SU-DHL-6 (cell line): Measurements from ENCODE around the gene DLG2.

Experiments
- H2AFZ ChIP-seq: fragments of 200-600 bp; sonication (generic); 2 replicates; pipeline ENCODE4 v1.6.1; 2014; ENCODE audit warnings: low read depth, mild to moderate bottlenecking, moderate library complexity, mixed read lengths, antibody characterized with exemption, low read length; ENCODE audit not compliant: severe bottlenecking
- H3F3A ChIP-seq: fragments of 200-600 bp; shearing (Covaris generic); 2 replicates; pipeline ENCODE4 v1.6.0; 2016; ENCODE audit warnings: antibody characterized with exemption, mild to moderate bottlenecking; ENCODE audit not compliant: insufficient read depth
- H3K27ac ChIP-seq: fragments of 200-600 bp; sonication (generic); 2 replicates; pipeline ENCODE4 v1.5.1; 2016; ENCODE audit warnings: low read depth, mild to moderate bottlenecking, low read length, moderate library complexity, mixed read lengths
- H3K27me3 ChIP-seq: fragments of 200-600 bp; sonication (generic), shearing (Covaris generic); 2 replicates; pipeline ENCODE4 v1.6.0; 2014; ENCODE audit warnings: mild to moderate bottlenecking, low read length
- H3K36me3 ChIP-seq: fragments of 200-600 bp; sonication (generic); 2 replicates; pipeline ENCODE4 v1.6.1; 2014; ENCODE audit warnings: mild to moderate bottlenecking, low read length, mixed read lengths
- H3K4me2 ChIP-seq: fragments of 300-600, 200-600 bp; shearing (Covaris generic), sonication (generic); 2 replicates; pipeline ENCODE4 v1.6.0; 2014; ENCODE audit warnings: low read length, low read depth, mild to moderate bottlenecking; ENCODE audit not compliant: poor library complexity, severe bottlenecking
- H3K4me3 ChIP-seq: fragments of 200-600 bp; sonication (generic); 2 replicates; pipeline ENCODE4 v1.5.1; 2014; ENCODE audit warnings: antibody characterized with exemption, low read length, mild to moderate bottlenecking, mixed read lengths; ENCODE audit not compliant: insufficient read depth, poor library complexity, severe bottlenecking
- H3K79me2 ChIP-seq: fragments of 200-600 bp; sonication (generic); 2 replicates; pipeline ENCODE4 v1.6.1; 2014; ENCODE audit warnings: mild to moderate bottlenecking, low read length, moderate library complexity; ENCODE audit not compliant: insufficient read depth
- H3K9ac ChIP-seq: fragments of 200-600 bp; sonication (generic); 2 replicates; pipeline ENCODE4 v1.7.0; 2014; ENCODE audit warnings: mild to moderate bottlenecking, low read length
- H3K9me2 ChIP-seq: fragments of 200-600 bp; sonication (generic); replicated peaks from 2 replicates; pipeline ENCODE4 v1.6.1; 2014; ENCODE audit warnings: low read length; ENCODE audit not compliant: insufficient read depth
- H3K9me3 ChIP-seq: fragments of 200-600 bp; sonication (generic); 2 replicates; pipeline ENCODE4 v1.6.1; 2014; ENCODE audit warnings: low read length, mixed read lengths; ENCODE audit not compliant: insufficient read depth
- H4K20me1 ChIP-seq: fragments of 200-600 bp; sonication (generic); 2 replicates; pipeline ENCODE4 v1.6.1; 2014; ENCODE audit warnings: low read depth, mild to moderate bottlenecking, antibody characterized with exemption, low read length, moderate library complexity, mixed read lengths
- CTCF ChIP-seq: fragments of 200-600 bp; sonication (generic); IDR thresholded peaks from one replicate; pipeline ENCODE4 v1.5.1; 2017; ENCODE audit warnings: antibody characterized with exemption, mild to moderate bottlenecking, low read length, moderate library complexity; ENCODE audit not compliant: insufficient read depth, poor library complexity, severe bottlenecking
- EZH2phosphoT487 ChIP-seq: fragments of 200-600 bp; sonication (generic), shearing (Covaris generic); conservative IDR thresholded peaks from 2 replicates; pipeline ENCODE4 v1.6.1; 2018; ENCODE audit warnings: mild to moderate bottlenecking, antibody characterized with exemption, low read length, moderate library complexity, mixed read lengths

DLG2 gene

DNA sequence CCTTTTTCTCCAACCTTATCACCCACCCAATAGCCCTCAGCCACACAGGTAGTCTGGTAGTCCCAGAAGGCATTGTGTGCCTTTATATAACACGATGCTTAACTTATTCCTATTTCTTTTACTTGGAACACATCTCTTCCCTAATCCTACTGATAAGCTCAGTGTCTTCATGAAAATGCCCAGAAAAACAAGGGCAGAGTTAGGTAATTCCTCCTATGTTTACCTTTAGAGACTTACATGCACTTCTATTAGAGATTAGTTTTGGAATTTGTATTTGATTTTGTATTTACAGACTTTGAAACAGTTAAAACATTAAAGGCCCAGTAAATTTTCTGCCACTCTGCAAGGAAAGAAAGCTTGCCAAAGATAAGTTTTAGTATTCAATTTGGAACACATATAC is 1703.2 kb downstream of the DLG2 start:
- H4K20me1 ChIP-seq = no peaks in the 10 kb centered on the region
- no peak overlapping the region for H2AFZ ChIP-seq
- H3K79me2 ChIP-seq = no peaks in the 10 kb centered on the region
- no peak overlapping the region for H3K27ac ChIP-seq
- no peak overlapping the region for H3K4me2 ChIP-seq
- no peaks in the 10 kb centered on the region for H3K9me2 ChIP-seq
- no peak for TF ChIP-seq CTCF
- no peak for TF ChIP-seq EZH2phosphoT487
- no peaks in the 10 kb centered on the region for H3F3A ChIP-seq
- H3K9me3 ChIP-seq = no peaks in the 10 kb centered on the region
- no peak overlapping the region for H3K4me3 ChIP-seq
- no peak overlapping the region for H3K9ac ChIP-seq
- H3K27me3 ChIP-seq = no peaks in the 10 kb centered on the region
- H3K36me3 ChIP-seq = no peaks in the 10 kb centered on the region

DNA sequence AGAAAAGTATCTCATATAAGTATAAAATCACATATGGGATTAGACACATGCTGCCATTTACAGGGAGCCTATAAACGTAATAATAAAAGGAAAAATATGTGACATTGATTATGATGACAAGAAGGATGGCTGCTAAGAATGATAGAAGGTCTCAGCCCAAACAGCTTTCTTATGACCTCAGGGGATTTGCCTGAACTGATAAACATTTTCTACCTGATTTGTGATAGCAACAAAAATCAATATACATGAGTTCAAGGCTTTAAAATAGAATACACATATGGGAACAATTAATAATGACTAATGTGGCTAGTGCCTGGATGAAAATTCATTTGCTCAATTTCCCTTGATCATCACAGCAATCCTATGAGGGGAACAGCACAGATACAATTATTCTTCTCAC is 1704.2 kb downstream of the DLG2 start:
- no peaks in the 10 kb centered on the region for H3K79me2 ChIP-seq
- H3K4me2 ChIP-seq = no peak overlapping the region
- no peak for TF ChIP-seq CTCF
- no peak for TF ChIP-seq EZH2phosphoT487

DNA sequence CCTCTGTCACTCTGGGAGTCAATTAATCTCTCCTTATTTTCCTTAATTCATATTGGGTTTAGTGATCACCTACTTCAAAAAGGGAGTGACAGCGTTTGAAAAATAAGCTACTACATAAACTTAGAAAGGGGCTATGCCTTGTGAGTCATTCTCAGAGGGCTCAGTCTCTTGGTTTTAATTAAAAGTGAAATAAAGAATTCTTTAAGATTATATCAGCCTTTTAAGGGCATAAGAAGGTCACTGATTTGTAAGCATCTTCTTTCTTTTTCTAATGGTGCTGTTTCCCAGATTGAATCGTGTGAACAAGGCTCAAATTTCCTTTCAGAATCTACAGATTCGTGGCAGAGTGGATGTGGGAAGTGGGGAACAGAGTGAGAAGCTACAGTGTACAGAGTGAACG is 1704.8 kb downstream of the DLG2 start:
- no peaks in the 10 kb centered on the region for H3K27me3 ChIP-seq
- H3K4me2 ChIP-seq = no peak overlapping the region
- no peaks in the 10 kb centered on the region for H3K9me3 ChIP-seq
- no peaks in the 10 kb centered on the region for H3K9me2 ChIP-seq
- H3K36me3 ChIP-seq = no peaks in the 10 kb centered on the region
- H3K4me3 ChIP-seq = no peak overlapping the region
- H4K20me1 ChIP-seq = no peaks in the 10 kb centered on the region
- H3K9ac ChIP-seq = no peak overlapping the region
- no peak overlapping the region for H2AFZ ChIP-seq
- no peaks in the 10 kb centered on the region for H3F3A ChIP-seq
- H3K79me2 ChIP-seq = no peaks in the 10 kb centered on the region
- no peak overlapping the region for H3K27ac ChIP-seq
- TF ChIP-seq EZH2phosphoT487 (no peak), CTCF (no peak)

More for the DNA sequence above, 1704.2 kb downstream of the DLG2 start:
- no peak overlapping the region for H2AFZ ChIP-seq
- H3K27me3 ChIP-seq = no peaks in the 10 kb centered on the region
- H4K20me1 ChIP-seq = no peaks in the 10 kb centered on the region
- no peak overlapping the region for H3K4me3 ChIP-seq
- no peaks in the 10 kb centered on the region for H3K36me3 ChIP-seq
- no peaks in the 10 kb centered on the region for H3K9me3 ChIP-seq
- H3K9me2 ChIP-seq = no peaks in the 10 kb centered on the region
- H3F3A ChIP-seq = no peaks in the 10 kb centered on the region
- no peak overlapping the region for H3K9ac ChIP-seq
- no peak overlapping the region for H3K27ac ChIP-seq
